H4 (cell line): ENCODE measurements around the gene PNN. TPM values are rescaled to one million over a fixed set of nuclear protein-coding genes. Genes with fewer than 3 reads are reported as not detected.
A peak's percentile ranks its signal among the peaks of the same experiment; 100 is the strongest.

ENCODE experiments used
- DNase-seq: peaks from one replicate; pipeline ENCODE4 v3.0.0-alpha.2; 2015; ENCODE audit warnings: low spot score
- total RNA-seq: library from RNA; depleted of rRNA; stranded (reverse); fragments of >200 nt; shearing (Covaris generic); gene quantifications from 2 replicates; pipeline ENCODE4 v1.2.3, GENCODE V29; 2014; rRNA removed

The PNN gene
- total RNA-seq, 1 experiment from 2014 or later = 23.1 TPM

DNA sequence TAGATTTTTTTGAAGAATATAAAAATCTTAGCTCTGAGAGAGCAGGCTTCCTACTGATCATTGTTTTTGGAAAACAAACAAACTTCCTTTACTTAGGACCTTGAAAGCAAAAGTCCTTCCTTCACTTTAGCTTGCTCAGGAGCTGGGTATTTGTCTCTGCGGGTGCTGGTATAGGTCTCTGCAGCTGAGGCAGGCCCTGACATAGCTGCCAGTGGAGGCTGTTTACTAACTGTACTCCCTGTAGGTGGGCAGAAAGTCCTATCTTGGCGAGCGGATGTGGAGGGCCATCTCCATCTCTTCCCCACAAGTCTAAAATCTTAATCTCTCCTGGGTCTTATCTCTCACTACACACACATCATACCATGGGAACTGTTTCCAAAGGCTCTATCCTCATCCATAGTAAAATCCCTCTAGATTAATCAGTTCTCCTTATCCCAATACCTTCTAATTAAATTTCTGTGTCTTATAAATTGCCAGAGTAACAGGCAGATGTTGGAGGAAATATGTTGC lies 54.6 kb downstream of the PNN start:
- no peak for DNase-seq

DNA sequence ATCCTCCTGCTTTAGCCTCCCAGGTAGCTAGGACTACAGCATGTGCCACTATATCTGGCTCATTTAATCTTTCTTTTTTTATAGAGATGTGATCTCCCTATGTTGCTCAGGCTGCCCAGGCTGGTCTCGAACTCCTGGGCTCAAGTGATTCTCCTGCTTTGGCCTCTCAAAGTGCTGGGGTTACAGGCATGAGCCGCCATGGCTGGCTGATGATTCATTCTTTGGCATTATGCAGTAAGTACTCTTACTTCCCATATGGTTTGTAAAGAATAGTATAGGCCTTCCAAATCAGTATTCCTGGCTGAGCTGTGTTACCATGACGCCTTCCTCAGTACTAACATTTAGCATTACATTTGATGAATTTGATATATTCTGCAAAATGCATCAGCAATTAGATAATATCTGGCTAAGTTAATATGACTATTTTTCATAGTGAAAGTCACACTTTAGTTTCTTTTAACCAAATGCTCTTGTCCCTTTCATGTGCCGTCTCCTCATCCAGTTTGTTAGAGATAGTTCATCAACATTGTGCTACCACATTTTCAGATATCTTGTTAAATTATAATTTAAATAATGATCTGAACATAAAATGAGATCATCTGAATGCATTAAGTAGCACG lies 55.5 kb downstream of the PNN start:
- DNase-seq = no peak

DNA sequence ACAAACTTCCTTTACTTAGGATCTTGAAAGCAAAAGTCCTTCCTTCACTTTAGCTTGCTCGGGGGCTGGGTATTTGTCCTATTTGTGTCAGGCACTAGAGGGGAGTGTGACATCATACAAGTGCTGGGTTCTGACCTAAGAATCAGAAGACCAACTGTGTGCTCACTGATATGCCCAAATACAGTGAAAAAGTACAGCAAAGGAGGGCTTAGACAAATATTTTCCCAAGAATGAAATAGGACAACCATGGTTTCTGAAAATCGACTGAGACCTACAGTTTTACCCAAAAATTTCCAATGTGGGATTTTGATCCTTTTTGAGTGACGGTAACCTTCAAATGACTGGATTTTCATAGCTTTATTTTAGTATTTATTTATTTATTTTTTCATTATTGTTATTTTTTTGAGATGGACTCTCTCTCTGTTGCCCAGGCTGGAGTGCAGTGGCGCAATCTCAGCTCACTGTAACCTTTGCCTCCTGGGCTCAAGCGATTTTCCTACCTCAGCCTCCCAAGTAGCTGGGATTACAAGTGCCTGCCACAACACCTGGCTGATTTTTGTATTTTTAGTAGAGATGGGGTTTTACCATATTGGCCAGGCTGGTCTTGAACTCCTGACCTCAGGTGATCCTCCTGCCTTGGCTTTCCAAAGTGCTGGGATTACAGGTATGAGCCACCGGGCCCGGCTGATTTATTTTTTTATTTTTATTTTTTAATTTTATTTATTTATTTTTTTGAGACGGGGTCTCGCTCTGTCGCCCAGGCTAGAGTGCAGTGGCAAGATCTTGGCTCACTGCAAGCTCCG lies 56.9 kb downstream of the PNN start:
- DNase-seq = peak; percentile 37

Other genes starting within 250 kb of the PNN start
- 119 and 146 TPM in 2 replicates for gene SEC23A, start 72.0 kb upstream of the PNN start, total RNA-seq
- gene GEMIN2, start 60.9 kb upstream of the PNN start, total RNA-seq = 50.3 and 63.7 TPM in 2 replicates
- gene TRAPPC6B, start 4.9 kb upstream of the PNN start, total RNA-seq = 6.7 and 12.0 TPM in 2 replicates
- gene MIA2, start 58.7 kb downstream of the PNN start, total RNA-seq = 13.5 and 16.4 TPM in 2 replicates